ENCODE measurements around the gene BHLHA15. TPM values are rescaled to one million over a fixed set of nuclear protein-coding genes. Genes with fewer than 3 reads are reported as not detected.

BHLHA15 gene
- total and polyA plus RNA-seq, 2 of the 8 experiments (the other 6 are each of a cell fraction or from before 2014, with no cell fraction given) = 1.1 to 2.7 TPM

GRCh38 chr7:98244871-98245270 lies 33.6 kb downstream of the BHLHA15 start:
- H3K4me1 ChIP-seq (replicated peaks in 1 of 4; ENCODE audit: control insufficient read depth in 3 of 4, insufficient read depth in 4 of 4, low read length in 3 of 4) = peaks cover 0 to 6% (median 0%) of the 10 kb centered on the region in 4 experiments; a peak in 3 of 7 replicates
- H3K79me1 ChIP-seq (ENCODE audit: low read depth, low read length) = no peaks in the 10 kb centered on the region
- no peak overlapping the region for H4K91ac ChIP-seq (replicated peaks; ENCODE audit: insufficient read length, low read length)
- no peaks in the 10 kb centered on the region for H3K9me3 ChIP-seq (ENCODE audit: insufficient read depth in 2 of 2, low read depth in 1 of 2, low read length in 1 of 2)
- H2BK15ac ChIP-seq (ENCODE audit: low read length) = no peak overlapping the region
- H3K56ac ChIP-seq (replicated peaks; ENCODE audit: insufficient read length, low read depth, low read length) = no peak overlapping the region
- H2AFZ ChIP-seq (ENCODE audit: low read length) = no peak overlapping the region
- H4K5ac ChIP-seq (ENCODE audit: insufficient read length, low read depth, low read length) = no peak overlapping the region
- H3K27me3 ChIP-seq (replicated peaks in 1 of 4; ENCODE audit: control insufficient read depth in 3 of 4, extremely low read depth in 1 of 4, insufficient read depth in 3 of 4, low read length in 3 of 4) = no peaks in the 10 kb centered on the region; a peak in 1 of 7 replicates
- H2BK5ac ChIP-seq (ENCODE audit: low read depth, low read length) = no peak overlapping the region
- no peak overlapping the region for H3K23ac ChIP-seq (ENCODE audit: insufficient read length)
- H3K18ac ChIP-seq (ENCODE audit: extremely low read depth, low read length) = no peak overlapping the region
- H2AK5ac ChIP-seq (ENCODE audit: low read depth, low read length) = no peak overlapping the region
- H3K4ac ChIP-seq (replicated peaks; ENCODE audit: insufficient read length, low read depth, low read length) = no peak overlapping the region
- no peaks in the 10 kb centered on the region for H3K79me2 ChIP-seq (ENCODE audit: control insufficient read depth in 1 of 2, insufficient read depth in 2 of 2, low read length in 2 of 2)
- POLR2A ChIA-PET (ENCODE audit: partially characterized antibody) = no interaction called here
- H3K4me2 ChIP-seq (ENCODE audit: insufficient read depth in 1 of 2, low read depth in 2 of 2, low read length in 2 of 2) = no peak overlapping the region
- FAIRE-seq (no peak), DNase-seq (ENCODE audit: low read depth in 1 of 2, low spot score in 2 of 2) (no peak)
- no peak overlapping the region for H3K27ac ChIP-seq (ENCODE audit: low read depth, low read length)
- CTCF ChIA-PET (ENCODE audit: partially characterized antibody) = interaction anchor here (1.3 to 1.7 kb wide), 2 partner anchors 23 to 24 kb away, joined by 3 to 4 read pairs; no protein-coding TSS in a partner anchor
- no peak overlapping the region for H3K14ac ChIP-seq (ENCODE audit: insufficient read length)
- H3K23me2 ChIP-seq (ENCODE audit: low read depth, low read length) = peaks cover 8% of the 10 kb centered on the region; the same call in 1 of the 2 replicates
- H2BK120ac ChIP-seq (replicated peaks; ENCODE audit: low read depth, low read length) = no peak overlapping the region
- H3K4me3 ChIP-seq (ENCODE audit: extremely low read depth in 1 of 4, insufficient read depth in 2 of 4, low read depth in 3 of 4, low read length in 4 of 4) = no peak overlapping the region
- H4K20me1 ChIP-seq (replicated peaks in 1 of 2; ENCODE audit: control insufficient read depth in 1 of 2, insufficient read depth in 2 of 2, low read length in 2 of 2) = peaks cover 0 to 3% of the 10 kb centered on the region in 2 experiments
- H4K8ac ChIP-seq (ENCODE audit: extremely low read depth, insufficient read depth, low read length) = no peak overlapping the region
- no peaks in the 10 kb centered on the region for H3K36me3 ChIP-seq (ENCODE audit: control insufficient read depth in 2 of 4, insufficient read depth in 4 of 4, low read length in 3 of 4)
- no peak overlapping the region for H2BK20ac ChIP-seq (ENCODE audit: low read length)
- H3K9ac ChIP-seq (replicated peaks in 1 of 4; ENCODE audit: extremely low read depth in 1 of 4, low read depth in 3 of 4, low read length in 3 of 4) = no peak overlapping the region
- WGBS, 2 experiments (ENCODE audit: extremely low coverage in 1 of 2, insufficient coverage in 1 of 2, insufficient read length in 1 of 2, insufficient replicate concordance in 2 of 2, low coverage in 1 of 2, low lambda C conversion rate in 2 of 2, missing lambda C conversion rate in 1 of 2) = 91% methylated on average over 13 of the region's 14 CpGs; no CpG with 5 or more reads in 1 of the 2 experiments
- no peak overlapping the region for H2BK12ac ChIP-seq (ENCODE audit: low read depth, low read length)
- TF ChIP-seq CBX5 (IDR thresholded peaks at IDR 0.05; ENCODE audit: low read depth, low read length) = no peak

Measured in H1 (cell line).